Liver (tissue), 3 donors: ENCODE measurements around the gene GTPBP1.

Source experiments
- CTCF ChIP-seq: fragments of 150-350 bp; IDR thresholded peaks from 2 replicates; pipeline ENCODE4 v1.5.1; 2017; ENCODE audit warnings: improper control_type of control experiment, low read depth, low read length; ENCODE audit not compliant: missing input control
- EGR1 ChIP-seq, 2 donors: IDR thresholded peaks; 2 replicates each; pipeline ENCODE4 v1.6.1; 2016 to 2018; ENCODE audit warnings: antibody characterized with exemption in 2 of 2, low read depth in 2 of 2
- GABPA ChIP-seq, 2 donors: IDR thresholded peaks in 1 of 2; conservative IDR thresholded peaks in 1 of 2; 2 replicates each; pipeline ENCODE4 v1.6.1; 2016; ENCODE audit warnings: antibody characterized with exemption in 2 of 2, mild to moderate bottlenecking in 1 of 2, moderate library complexity in 1 of 2
- JUND ChIP-seq, 2 donors: IDR thresholded peaks; 2 replicates each; pipeline ENCODE4 v1.6.1; 2016; ENCODE audit warnings: antibody characterized with exemption in 2 of 2
- MAX ChIP-seq: IDR thresholded peaks from 2 replicates; pipeline ENCODE4 v1.6.1; 2016; ENCODE audit warnings: antibody characterized with exemption
- NR2F2 ChIP-seq: IDR thresholded peaks from 2 replicates; pipeline ENCODE4 v1.6.1; 2016; ENCODE audit warnings: antibody characterized with exemption
- RAD21 ChIP-seq, 2 donors: IDR thresholded peaks; 2 replicates each; pipeline ENCODE4 v1.6.1; 2016; ENCODE audit warnings: antibody characterized with exemption in 2 of 2, mild to moderate bottlenecking in 2 of 2
- REST ChIP-seq: IDR thresholded peaks from 2 replicates; pipeline ENCODE4 v1.6.1; 2016; ENCODE audit warnings: antibody characterized with exemption, mild to moderate bottlenecking
- RXRA ChIP-seq, 2 donors: IDR thresholded peaks; 2 replicates each; pipeline ENCODE4 v1.6.1; 2017 to 2018; ENCODE audit warnings: antibody characterized with exemption in 2 of 2, mild to moderate bottlenecking in 1 of 2
- SP1 ChIP-seq: IDR thresholded peaks from 2 replicates; pipeline ENCODE4 v1.6.1; 2018; ENCODE audit warnings: antibody characterized with exemption, mild to moderate bottlenecking
- TAF1 ChIP-seq: conservative IDR thresholded peaks from 2 replicates; pipeline ENCODE4 v1.6.1; 2016; ENCODE audit warnings: antibody characterized with exemption, mild to moderate bottlenecking
- YY1 ChIP-seq: IDR thresholded peaks from 2 replicates; pipeline ENCODE4 v1.6.1; 2016; ENCODE audit warnings: antibody characterized with exemption, mild to moderate bottlenecking
- TF ChIP-seq, protein P1 (sequence below): IDR thresholded peaks from 2 replicates; pipeline ENCODE4 v1.6.1; 2016; ENCODE audit warnings: antibody characterized with exemption
- TF ChIP-seq, protein P2 (sequence below): IDR thresholded peaks from 2 replicates; pipeline ENCODE4 v1.6.1; 2016; ENCODE audit warnings: antibody characterized with exemption
- donor health status: healthy.
- donor health status: healthy.

DNA sequence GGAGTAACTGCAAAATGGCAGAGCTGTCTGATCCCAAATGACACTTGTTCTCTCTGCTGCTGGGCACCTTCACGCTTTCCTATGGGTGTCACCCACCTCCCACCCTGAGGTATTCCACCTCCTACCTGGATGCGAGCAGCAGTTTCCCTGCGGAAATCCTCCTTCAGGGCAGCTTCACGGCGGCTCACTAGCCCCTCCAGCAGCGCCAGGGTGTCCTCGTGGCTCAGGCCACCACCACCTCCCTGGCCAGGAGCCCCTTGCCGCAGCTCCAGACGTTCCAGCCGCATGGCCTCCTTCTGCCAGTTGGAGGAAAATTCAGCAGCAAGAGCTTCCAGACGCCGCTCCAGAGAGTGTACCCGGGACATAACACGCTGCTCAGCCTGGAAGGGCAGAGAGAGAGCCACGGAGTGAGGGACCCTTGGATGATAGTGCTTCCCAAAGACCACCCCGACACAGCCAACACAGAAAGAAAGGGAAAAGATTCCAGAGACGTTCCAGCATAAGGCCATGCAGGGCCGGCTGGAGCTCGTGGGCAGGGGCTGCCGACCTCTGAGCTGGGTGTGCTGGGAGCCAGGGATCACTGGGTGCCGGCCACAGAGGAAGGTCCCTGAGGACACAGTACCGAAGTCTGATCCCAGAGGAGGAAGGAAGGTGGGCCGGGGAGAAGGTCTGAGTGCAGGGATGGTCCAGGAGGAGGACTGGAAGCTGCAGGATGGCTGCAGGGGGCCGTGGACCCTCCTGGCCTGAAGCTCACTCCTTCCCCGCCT, 36.6 kb downstream of the GTPBP1 start:
- TF ChIP-seq CTCF (no peak), TAF1 (no peak), REST (no peak), SP1 (no peak), RAD21 (IDR thresholded peaks at IDR 0.05) (no peak), MAX (no peak), GABPA (IDR thresholded peaks at IDR 0.05 in 1 of 2, conservative IDR thresholded peaks at IDR 0.05 in 1 of 2) (no peak), YY1 (no peak), EGR1 (IDR thresholded peaks at IDR 0.05; ENCODE audit: low read depth in 2 of 2) (no peak), JUND (IDR thresholded peaks at IDR 0.05) (no peak), NR2F2 (no peak), RXRA (IDR thresholded peaks at IDR 0.05) (no peak)
- TF ChIP-seq, protein P1, sequence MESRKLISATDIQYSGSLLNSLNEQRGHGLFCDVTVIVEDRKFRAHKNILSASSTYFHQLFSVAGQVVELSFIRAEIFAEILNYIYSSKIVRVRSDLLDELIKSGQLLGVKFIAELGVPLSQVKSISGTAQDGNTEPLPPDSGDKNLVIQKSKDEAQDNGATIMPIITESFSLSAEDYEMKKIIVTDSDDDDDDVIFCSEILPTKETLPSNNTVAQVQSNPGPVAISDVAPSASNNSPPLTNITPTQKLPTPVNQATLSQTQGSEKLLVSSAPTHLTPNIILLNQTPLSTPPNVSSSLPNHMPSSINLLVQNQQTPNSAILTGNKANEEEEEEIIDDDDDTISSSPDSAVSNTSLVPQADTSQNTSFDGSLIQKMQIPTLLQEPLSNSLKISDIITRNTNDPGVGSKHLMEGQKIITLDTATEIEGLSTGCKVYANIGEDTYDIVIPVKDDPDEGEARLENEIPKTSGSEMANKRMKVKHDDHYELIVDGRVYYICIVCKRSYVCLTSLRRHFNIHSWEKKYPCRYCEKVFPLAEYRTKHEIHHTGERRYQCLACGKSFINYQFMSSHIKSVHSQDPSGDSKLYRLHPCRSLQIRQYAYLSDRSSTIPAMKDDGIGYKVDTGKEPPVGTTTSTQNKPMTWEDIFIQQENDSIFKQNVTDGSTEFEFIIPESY: no peak
- TF ChIP-seq, protein P2, sequence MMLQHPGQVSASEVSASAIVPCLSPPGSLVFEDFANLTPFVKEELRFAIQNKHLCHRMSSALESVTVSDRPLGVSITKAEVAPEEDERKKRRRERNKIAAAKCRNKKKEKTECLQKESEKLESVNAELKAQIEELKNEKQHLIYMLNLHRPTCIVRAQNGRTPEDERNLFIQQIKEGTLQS: no peak
